ENCODE measurements around the gene GRM6.

GRM6 gene

GRCh38 chr5:178983728-178984127 lies 11.4 kb downstream of the GRM6 start:
- no peak for DNase-seq

- DNase-seq, result no peak
Measured at GRCh38 chr5:178982941-178983340, 12.2 kb downstream of the GRM6 start.

DNA sequence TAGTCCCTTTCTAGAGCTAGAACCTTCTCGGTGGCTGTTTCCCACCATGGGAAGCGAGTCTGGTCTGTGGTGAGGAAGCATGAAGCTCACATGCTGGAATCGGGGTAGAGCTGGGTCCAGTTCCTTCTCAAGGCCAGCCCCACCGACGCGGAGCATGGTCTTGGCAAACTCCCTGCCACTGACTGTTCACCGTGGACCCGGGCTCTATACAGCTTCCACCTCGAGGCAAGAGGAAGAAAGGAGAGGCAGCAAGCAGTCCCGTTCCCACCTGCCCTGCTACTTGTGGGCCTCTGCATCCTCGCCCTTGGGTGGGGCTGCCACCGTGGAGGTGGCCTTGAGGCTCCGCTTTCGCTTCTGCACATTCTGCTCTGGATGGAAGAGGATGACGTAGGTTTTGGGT lies 13.7 kb downstream of the GRM6 start:
- no peak for DNase-seq

GRCh38 chr5:178965465-178966055 lies 29.6 kb downstream of the GRM6 start:
- no peak for DNase-seq

GRCh38 chr5:178941361-178941760 lies 53.8 kb downstream of the GRM6 start:
- DNase-seq, result no peak

DNA sequence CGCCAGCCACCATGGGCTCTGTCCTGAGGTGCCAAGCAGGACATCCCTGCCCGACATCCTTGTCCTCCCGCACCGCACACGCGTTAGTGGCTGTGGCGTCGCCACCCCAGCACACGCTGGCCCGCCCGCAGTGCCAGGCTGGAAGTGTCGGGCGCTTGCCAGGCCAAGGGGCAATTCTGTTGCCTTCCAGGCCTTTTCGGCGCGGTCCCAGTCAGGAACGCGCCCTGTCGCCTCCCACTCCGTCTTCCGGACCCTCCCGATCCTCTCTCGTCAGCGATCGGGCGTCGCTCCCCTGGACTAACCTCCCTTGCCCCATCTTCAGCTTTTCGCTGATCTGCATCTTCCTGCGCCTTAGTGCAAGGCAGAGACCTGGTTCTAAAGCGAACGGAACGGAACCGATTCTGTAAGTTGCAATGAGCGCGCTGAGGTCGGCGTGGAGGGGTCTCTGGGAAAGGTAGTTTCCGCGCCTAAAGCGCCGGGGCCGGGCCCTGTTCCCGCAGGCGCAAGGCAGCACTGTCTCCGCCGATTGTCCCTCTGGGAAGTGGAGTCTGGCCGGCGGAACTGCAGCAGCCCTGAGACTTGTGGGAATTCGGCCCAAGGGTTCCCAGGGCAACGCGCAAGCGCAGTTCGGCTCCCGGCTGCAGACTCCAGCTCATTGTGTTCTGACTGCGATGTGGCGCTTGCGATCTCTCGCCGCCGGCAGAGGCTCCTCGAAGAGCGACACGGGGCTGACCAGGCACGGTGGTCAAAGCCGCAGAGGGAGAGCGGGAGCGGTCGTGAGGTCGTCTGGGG lies 54.4 kb downstream of the GRM6 start, which contains the start of gene ZNF454:
ZNF454 (plus strand) TSS at position 630 of the 792 bp plus-strand sequence. CDS start 1,594 bp downstream, outside the sequence.
- DNase-seq, result no peak

- no peak for DNase-seq
Measured at GRCh38 chr5:178931846-178932760, 63.0 kb downstream of the GRM6 start.
